IPS-NIHi11 (cell line): ENCODE measurements around the gene ANKHD1.
"Not testable (repeated sequence)": the region's sequence is repeated elsewhere in the genome, so short reads cannot be mapped to it uniquely, and the experiment has no call there.

Experiments used
- DNase-seq: peaks from one replicate; pipeline ENCODE4 v3.0.0; 2012; ENCODE audit warnings: mixed read lengths, low spot score

ANKHD1 gene

GRCh38 chr5:140427726-140428125 lies 26.1 kb downstream of the ANKHD1 start:
- not testable (repeated sequence) for DNase-seq

- DNase-seq: no peak
Observed at GRCh38 chr5:140429724-140430123, 28.1 kb downstream of the ANKHD1 start.

GRCh38 chr5:140432212-140432611 lies 30.6 kb downstream of the ANKHD1 start:
- DNase-seq: no peak

GRCh38 chr5:140432916-140433315 lies 31.3 kb downstream of the ANKHD1 start:
- DNase-seq: no peak

GRCh38 chr5:140457368-140457767 lies 55.7 kb downstream of the ANKHD1 start:
- not testable (repeated sequence) for DNase-seq

- DNase-seq: no peak
Observed at GRCh38 chr5:140466981-140467742, 65.5 kb downstream of the ANKHD1 start.

GRCh38 chr5:140468188-140468587 lies 66.6 kb downstream of the ANKHD1 start:
- no peak for DNase-seq

- DNase-seq: no peak
Observed at GRCh38 chr5:140469259-140469658, 67.6 kb downstream of the ANKHD1 start.

GRCh38 chr5:140480310-140481014 lies 78.8 kb downstream of the ANKHD1 start:
- no peak for DNase-seq

- no peak for DNase-seq
Observed at GRCh38 chr5:140481758-140482157, 80.1 kb downstream of the ANKHD1 start.

- DNase-seq: no peak
Observed at GRCh38 chr5:140483055-140483454, 81.4 kb downstream of the ANKHD1 start.

GRCh38 chr5:140488141-140488540 lies 86.5 kb downstream of the ANKHD1 start:
- DNase-seq: not testable (repeated sequence)

GRCh38 chr5:140488914-140489313 lies 87.3 kb downstream of the ANKHD1 start:
- no peak for DNase-seq

GRCh38 chr5:140497897-140498296 lies 96.3 kb downstream of the ANKHD1 start:
- no peak for DNase-seq

- no peak for DNase-seq
Observed at GRCh38 chr5:140498591-140498990, 97.0 kb downstream of the ANKHD1 start.

- no peak for DNase-seq
Observed at GRCh38 chr5:140502834-140503233, 101.2 kb downstream of the ANKHD1 start.

GRCh38 chr5:140509898-140510297 lies 108.3 kb downstream of the ANKHD1 start:
- DNase-seq: no peak

GRCh38 chr5:140513124-140513523 lies 111.5 kb downstream of the ANKHD1 start:
- no peak for DNase-seq

GRCh38 chr5:140524003-140524402 lies 122.4 kb downstream of the ANKHD1 start:
- DNase-seq: no peak

GRCh38 chr5:140540227-140540626 lies 138.6 kb downstream of the ANKHD1 start:
- no peak for DNase-seq

- DNase-seq: no peak
Observed at GRCh38 chr5:140542972-140543371, 141.3 kb downstream of the ANKHD1 start.

GRCh38 chr5:140544986-140545385 lies 143.4 kb downstream of the ANKHD1 start:
- no peak for DNase-seq

GRCh38 chr5:140545606-140546005 lies 144.0 kb downstream of the ANKHD1 start:
- DNase-seq: no peak
